CD4-positive, alpha-beta T cell treated with Interleukin-2 at 100 ng/mL for 4 hours (primary cell): Measurements from ENCODE around the gene GADD45GIP1.
"Not testable (repeated sequence)": the region's sequence is repeated elsewhere in the genome, so short reads cannot be mapped to it uniquely, and the experiment has no call there.

Source experiments
- DNase-seq: peaks from one replicate; pipeline ENCODE4 v3.0.0-alpha.2; 2020; ENCODE audit warnings: low spot score

Gene GADD45GIP1

DNA sequence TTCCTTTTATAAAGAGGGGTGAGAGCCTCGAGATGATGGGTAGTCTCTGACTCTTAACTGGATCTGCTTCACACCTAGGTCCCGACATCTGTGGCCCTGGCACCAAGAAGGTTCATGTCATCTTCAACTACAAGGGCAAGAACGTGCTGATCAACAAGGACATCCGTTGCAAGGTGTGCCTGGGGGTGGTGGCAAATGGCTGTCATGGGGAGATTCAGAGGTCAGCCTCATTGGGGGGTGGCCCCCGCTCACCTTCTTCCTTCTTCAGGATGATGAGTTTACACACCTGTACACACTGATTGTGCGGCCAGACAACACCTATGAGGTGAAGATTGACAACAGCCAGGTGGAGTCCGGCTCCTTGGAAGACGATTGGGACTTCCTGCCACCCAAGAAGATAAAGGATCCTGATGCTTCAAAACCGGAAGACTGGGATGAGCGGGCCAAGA lies 17.0 kb downstream of the GADD45GIP1 start:
- DNase-seq, result no peak

DNA sequence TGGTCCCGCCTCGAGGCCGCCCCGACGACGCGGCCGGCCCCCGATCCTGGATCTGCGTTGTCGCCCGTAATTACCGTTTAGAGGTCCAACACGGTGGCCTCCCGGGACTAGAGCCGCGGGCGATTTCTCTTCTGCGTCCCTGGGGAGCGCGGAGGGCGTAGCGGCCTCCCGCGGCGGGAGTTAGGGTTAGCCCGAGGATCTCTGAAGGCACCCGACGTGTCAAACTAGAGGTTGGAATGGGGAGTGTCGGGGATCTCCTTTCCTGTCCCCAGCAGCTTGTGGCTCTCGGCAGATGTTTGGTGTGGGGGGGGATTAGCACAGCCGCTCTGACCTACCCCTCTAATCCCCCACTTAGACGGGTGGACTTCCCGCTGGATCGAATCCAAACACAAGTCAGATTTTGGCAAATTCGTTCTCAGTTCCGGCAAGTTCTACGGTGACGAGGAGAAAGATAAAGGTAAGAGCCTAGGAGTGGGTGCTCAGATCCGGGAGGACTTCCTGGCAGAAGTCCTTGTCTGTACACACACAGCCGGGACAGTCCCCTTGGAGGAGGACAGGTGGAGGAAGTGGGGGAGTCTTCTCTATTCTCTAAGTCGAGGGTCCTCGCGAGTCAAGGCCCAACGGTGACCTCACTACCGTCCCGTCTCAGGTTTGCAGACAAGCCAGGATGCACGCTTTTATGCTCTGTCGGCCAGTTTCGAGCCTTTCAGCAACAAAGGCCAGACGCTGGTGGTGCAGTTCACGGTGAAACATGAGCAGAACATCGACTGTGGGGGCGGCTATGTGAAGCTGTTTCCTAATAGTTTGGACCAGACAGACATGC lies 18.0 kb downstream of the GADD45GIP1 start:
- DNase-seq, result peak; percentile 28

DNA sequence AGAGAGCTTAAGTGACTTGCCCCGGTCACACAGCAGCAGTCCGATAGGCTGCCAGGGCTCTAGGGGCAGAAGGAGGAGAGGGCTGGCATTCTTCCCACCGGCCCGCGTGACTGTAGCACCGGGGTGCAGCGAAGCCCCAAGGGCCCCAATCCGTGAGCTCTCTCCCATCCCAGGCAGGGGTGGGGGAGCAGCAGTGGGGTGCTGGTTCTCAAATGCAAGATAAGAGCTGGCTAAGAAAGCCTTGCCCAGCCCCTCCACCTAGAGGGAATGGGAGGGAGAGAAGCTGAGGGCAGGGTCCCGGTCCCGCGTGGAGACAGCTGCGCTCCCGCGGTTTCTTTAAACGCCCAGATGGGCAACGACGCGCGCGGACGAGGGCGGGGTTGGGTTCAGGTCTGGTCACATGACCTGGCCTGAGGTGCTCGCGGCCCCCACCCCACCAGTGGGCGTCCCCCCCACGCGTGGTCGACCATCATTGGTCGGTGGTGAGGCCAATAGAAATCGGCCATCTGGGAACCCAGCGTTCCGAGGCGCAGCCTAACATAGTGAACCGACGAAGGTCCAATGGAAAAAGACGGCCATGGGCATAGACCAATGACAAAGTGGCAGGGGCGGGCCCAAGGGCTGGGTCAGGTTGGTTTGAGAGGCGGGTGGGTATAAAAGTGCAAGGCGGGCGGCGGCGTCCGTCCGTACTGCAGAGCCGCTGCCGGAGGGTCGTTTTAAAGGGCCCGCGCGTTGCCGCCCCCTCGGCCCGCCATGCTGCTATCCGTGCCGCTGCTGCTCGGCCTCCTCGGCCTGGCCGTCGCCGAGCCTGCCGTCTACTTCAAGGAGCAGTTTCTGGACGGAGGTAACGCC lies 18.9 kb downstream of the GADD45GIP1 start, which contains the start of gene CALR:
Gene CALR (plus strand): TSS at position 683 of the 852 bp plus-strand sequence. CDS start 71 bp downstream, at position 754.
- DNase-seq, result peak; percentile 100

DNA sequence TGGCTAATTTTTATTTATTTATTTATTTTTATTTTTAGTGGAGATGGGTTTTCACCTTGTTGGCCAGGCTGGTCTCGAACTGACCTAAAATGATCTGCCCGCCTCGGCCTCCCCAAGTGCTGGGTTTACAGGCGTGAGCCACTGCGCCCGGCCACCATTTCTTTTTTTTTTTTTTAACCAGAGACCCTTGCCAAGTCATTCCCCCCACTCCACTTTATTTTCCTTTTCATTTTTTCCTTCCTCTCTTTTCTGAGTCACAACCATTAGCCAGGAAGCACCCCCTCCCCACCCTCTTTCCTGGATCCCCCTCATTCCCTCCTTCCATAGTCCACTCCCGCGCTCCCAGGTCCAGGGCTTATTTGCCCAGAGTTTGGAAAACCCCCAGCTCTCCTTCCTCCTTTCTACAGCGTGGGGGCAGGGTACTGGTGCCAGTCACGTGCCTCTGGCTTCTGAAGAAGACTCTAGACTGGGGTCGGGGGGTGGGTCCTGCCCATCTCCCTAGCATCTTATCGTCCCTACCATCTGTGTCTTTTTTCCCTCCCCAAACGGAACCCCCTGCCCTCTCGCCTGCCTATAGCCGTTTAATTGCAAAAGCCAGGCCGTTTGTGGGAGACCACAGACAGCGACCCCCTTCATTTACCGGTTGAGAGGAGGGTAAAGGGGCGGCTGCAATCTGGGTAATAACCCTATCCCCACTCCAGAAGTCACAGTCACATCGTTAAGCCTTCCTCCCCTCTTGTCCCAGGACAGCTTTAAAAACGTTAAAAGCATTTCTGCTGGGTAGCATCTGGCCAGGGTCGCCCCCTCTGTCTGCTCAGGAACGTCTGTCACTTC lies 19.7 kb downstream of the GADD45GIP1 start:
- DNase-seq, result no peak

DNA sequence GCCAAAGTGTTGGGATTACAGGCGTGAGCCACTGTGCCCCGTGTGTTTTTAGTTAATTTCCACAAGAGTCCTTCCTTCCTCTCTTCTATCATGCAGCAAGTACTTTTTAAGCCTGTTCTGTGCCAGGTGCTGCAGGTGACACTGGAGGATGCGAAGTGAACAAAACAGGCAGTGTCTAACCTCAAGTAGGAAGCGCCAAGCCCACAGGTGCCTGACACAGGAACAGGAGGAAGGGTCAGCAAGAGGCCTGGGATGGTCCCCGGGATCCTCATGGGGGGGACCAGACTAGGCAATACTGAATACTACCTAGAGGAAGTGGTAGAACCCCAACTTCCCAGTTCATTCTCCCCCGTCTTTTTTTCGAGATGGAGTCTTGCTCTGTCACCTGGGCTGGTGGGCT lies 20.4 kb downstream of the GADD45GIP1 start:
- DNase-seq, result no peak

DNA sequence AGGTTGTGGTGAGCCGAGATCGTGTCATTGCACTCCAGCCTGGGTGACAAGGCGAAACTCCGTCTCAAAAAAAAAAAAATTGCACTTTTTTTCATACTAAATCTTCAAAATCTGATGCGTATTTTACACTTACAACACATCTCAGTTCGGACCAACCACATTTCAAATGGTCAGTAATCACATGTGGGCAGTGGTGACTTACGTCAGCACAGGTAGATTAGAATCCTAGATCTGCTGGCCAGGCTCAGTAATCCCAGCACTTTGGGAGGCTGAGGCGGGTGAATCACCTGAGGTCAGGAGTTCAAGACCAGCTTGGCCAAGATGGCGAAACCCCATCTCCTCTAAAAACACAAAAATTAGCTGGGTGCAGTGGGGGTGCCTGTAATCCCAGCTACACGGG lies 22.0 kb downstream of the GADD45GIP1 start:
- DNase-seq, result no peak

GRCh38 chr19:12933287-12934072 lies 23.5 kb downstream of the GADD45GIP1 start, which contains the start of gene FARSA:
Gene FARSA (minus strand): TSS chr19:12933711. CDS start chr19:12933696, 15 bp downstream.
- peak; percentile 90 for DNase-seq

- no peak for DNase-seq
Observed at GRCh38 chr19:12932392-12933286, 24.4 kb downstream of the GADD45GIP1 start.

- DNase-seq, result no peak
Observed at GRCh38 chr19:12930002-12930645, 26.9 kb downstream of the GADD45GIP1 start.

GRCh38 chr19:12924621-12925310 lies 32.3 kb downstream of the GADD45GIP1 start:
- DNase-seq, result no peak

DNA sequence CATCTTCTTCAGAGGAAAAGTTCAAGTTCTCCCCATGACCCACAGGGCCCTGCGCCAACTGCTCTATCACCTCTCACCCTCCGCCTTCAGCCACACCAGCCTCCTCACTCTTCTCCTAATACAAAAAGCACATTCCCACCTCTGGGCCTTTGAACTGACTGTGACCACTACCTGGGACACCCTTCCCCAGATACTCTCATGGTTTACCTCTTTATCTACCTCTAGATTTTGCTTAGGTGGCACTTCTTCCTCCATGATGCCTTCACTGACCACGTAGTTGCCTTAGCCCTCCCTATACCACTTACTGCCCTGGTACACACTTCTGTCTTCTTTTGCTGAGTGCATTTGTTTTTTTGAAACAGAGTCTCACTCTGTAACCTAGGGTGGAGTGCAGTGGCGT lies 34.1 kb downstream of the GADD45GIP1 start:
- no peak for DNase-seq

DNA sequence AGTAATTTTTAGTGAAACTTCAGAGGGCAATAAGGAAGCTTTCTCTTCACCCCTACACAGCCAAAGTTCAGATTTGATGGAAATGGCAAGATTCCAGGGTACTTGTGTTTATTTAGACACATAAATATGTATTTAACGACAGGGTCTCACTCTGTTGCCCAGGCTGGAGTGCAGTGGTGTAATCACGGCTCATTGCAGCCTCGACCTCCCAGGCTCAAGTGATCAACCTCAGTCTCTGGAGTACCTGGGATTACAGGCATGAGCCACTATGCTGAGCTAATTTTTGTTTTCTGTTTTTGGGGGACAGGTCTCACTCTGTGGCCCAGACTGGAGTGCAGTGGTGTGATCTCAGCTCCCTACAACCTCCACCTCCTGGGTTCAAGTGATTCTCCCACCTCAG lies 36.0 kb downstream of the GADD45GIP1 start:
- DNase-seq, result no peak

DNA sequence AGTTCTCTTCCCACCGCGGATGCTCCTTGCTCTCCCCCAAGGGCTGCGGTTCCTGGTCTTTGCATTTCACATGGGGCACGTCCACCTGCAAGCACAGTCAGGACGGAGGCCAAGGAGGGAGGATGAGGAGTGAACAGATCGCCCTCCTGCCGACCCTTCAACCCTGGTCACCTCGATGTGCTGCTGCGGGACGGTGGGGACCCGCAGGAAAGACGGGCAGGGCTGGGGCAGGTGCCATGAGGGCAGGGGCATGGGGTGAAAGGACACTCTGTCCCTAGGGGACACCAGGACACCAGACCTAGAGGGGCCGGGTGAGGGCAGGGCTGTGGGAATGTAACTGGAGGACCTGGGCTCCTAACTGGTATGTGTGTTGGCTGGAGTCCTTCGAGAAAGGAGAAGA lies 38.8 kb downstream of the GADD45GIP1 start:
- DNase-seq, result no peak

- not testable (repeated sequence) for DNase-seq
Observed at GRCh38 chr19:12915860-12916259, 41.2 kb downstream of the GADD45GIP1 start.

GRCh38 chr19:12913851-12914690 lies 43.0 kb downstream of the GADD45GIP1 start:
- peak; percentile 66 for DNase-seq

DNA sequence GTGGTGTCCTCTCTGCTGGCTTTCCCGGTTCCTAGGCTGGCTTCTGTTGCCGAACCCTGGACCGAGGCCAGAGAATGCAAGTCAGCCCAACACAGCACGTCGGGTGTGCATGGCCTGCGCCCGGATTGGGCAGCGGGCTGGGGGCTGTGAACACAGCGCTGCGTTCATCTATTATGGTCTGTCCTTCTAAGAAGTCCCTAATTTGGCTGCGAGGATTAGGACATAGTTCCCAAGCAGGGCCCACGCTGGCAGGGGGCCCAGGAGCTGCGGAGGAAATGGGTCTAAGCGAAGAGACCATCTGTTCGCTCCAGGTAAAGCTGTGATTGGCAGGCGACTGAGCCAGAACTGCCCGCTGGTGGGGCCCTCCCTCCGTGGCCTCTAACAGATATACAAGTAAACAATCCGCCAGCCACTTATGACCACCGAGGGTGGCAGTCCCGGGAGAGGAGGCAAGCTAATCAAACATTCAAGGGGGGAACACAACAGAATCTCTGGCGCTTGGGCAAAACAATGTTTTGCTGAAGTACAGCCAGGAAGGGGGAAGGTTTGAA lies 43.9 kb downstream of the GADD45GIP1 start:
- no peak for DNase-seq

DNA sequence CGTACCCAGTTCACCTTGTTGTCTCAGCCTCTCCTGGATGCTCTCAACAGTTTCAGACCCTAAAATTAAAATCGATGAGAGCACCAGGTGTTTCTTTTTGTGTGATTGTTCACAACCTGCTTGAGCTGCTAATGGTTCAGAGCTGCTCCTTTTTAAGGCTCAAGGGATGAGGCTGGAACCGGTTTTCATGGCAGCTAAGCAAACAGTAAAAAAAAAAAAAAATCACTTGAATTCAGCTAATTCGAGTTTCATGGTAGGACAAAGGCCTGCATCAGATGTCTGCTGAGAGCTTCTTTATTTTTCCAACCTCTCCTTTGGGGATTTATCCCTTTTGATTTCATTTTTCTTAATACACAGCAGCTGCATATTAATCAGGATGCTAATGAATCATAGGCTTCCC lies 44.5 kb downstream of the GADD45GIP1 start:
- DNase-seq, result no peak

- no peak for DNase-seq
Observed at GRCh38 chr19:12907166-12907565, 49.9 kb downstream of the GADD45GIP1 start.
